HepG2 (cell line): ENCODE measurements around the gene CGNL1. TPM values are rescaled to one million over a fixed set of nuclear protein-coding genes. Genes with fewer than 3 reads are reported as not detected.

Source experiments
- DPF2 ChIP-seq: sonication (generic); formaldehyde crosslinking; IDR thresholded peaks from 2 replicates; pipeline ENCODE4 v1.4.0; 2020; ENCODE audit warnings: mild to moderate bottlenecking, low read depth, missing genetic modification reagents, borderline replicate concordance
- KDM5B ChIP-seq: sonication (generic); formaldehyde crosslinking; IDR thresholded peaks from 2 replicates; pipeline ENCODE4 v1.4.0; 2020; ENCODE audit warnings: missing genetic modification reagents, mild to moderate bottlenecking, borderline replicate concordance
- MXD3 ChIP-seq: IDR thresholded peaks from 2 replicates; pipeline ENCODE4 v1.6.1; 2016; ENCODE audit warnings: mild to moderate bottlenecking, missing biosample characterization, missing genetic modification reagents
- NRL ChIP-seq: sonication (generic); formaldehyde crosslinking; IDR thresholded peaks from 2 replicates; pipeline ENCODE4 v1.5.0; 2020; ENCODE audit warnings: missing genetic modification reagents, mild to moderate bottlenecking, moderate library complexity, borderline replicate concordance
- POLR2AphosphoS2 ChIP-seq: IDR thresholded peaks from 2 replicates; pipeline ENCODE4 v1.6.1; 2011; ENCODE audit warnings: low read depth, low read length, improper control_type of control experiment
- SIX4 ChIP-seq: sonication (generic); formaldehyde crosslinking; IDR thresholded peaks from 2 replicates; pipeline ENCODE4 v1.4.0; 2020; ENCODE audit warnings: missing genetic modification reagents
- TERF1 ChIP-seq: sonication (generic); formaldehyde crosslinking; IDR thresholded peaks from 2 replicates; pipeline ENCODE4 v1.8.0; 2022; ENCODE audit warnings: mild to moderate bottlenecking, missing genetic modification reagents, moderate library complexity
- TFE3 ChIP-seq: IDR thresholded peaks from 2 replicates; pipeline ENCODE4 v1.6.1; 2016
- TRAFD1 ChIP-seq: sonication (generic); formaldehyde crosslinking; IDR thresholded peaks from 2 replicates; pipeline ENCODE4 v1.5.1; 2020; ENCODE audit warnings: missing genetic modification reagents, mild to moderate bottlenecking, borderline replicate concordance
- ZC3H4 ChIP-seq: sonication (generic); formaldehyde crosslinking; IDR thresholded peaks from 2 replicates; pipeline ENCODE4 v1.4.0; 2020; ENCODE audit warnings: missing genetic modification reagents, borderline replicate concordance
- ZMYM4 ChIP-seq: sonication (generic); formaldehyde crosslinking; IDR thresholded peaks from 2 replicates; pipeline ENCODE4 v1.8.1; 2023; ENCODE audit warnings: mild to moderate bottlenecking, missing genetic modification reagents
- ZNF207 ChIP-seq: fragments of 450-650 bp; IDR thresholded peaks from 2 replicates; pipeline ENCODE4 v1.6.1; 2016; ENCODE audit warnings: antibody characterized with exemption, borderline replicate concordance
- ZNF609 ChIP-seq: sonication (generic); formaldehyde crosslinking; IDR thresholded peaks from 2 replicates; pipeline ENCODE4 v1.4.0; 2020; ENCODE audit warnings: mild to moderate bottlenecking, missing genetic modification reagents, borderline replicate concordance
- ZNF660 ChIP-seq: sonication (generic); formaldehyde crosslinking; IDR thresholded peaks from 2 replicates; pipeline ENCODE4 v1.5.1; 2020; ENCODE audit warnings: mild to moderate bottlenecking, low read depth, missing genetic modification reagents, borderline replicate concordance
- ZNF670 ChIP-seq: sonication (generic); formaldehyde crosslinking; IDR thresholded peaks from 2 replicates; pipeline ENCODE4 v1.8.0; 2022; ENCODE audit warnings: mild to moderate bottlenecking, missing genetic modification reagents, borderline replicate concordance
- ZNF749 ChIP-seq: sonication (generic); formaldehyde crosslinking; IDR thresholded peaks from 2 replicates; pipeline ENCODE4 v1.8.0; 2022; ENCODE audit warnings: mild to moderate bottlenecking, missing genetic modification reagents, moderate library complexity, borderline replicate concordance
- polyA plus RNA-seq, 8 experiments: library from polyadenylated mRNA; depleted of rRNA in 3 of 8; stranded (reverse) in 7 of 8; unstranded in 1 of 8; fragments of >200 nt; fragmentation: Illumina TruSeq in 4 of 8; extraction: Trizol in 4 of 8; gene quantifications; 2 replicates each; pipeline versions ENCODE4 v1.2.1 to v1.2.3, GENCODE V29; 2011 to 2016; ENCODE audit warnings: low read depth in 4 of 8, missing spikeins in 1 of 8, mixed read lengths in 1 of 8; ENCODE audit not compliant: insufficient read depth in 1 of 8
- total RNA-seq, 5 experiments: library from RNA; depleted of rRNA; stranded (reverse); fragments of >200 nt; fragmentation: Illumina TruSeq; extraction: Trizol; gene quantifications; 2 replicates each; pipeline ENCODE4 v1.2.3, GENCODE V29; 2016; ENCODE audit warnings: low read depth in 1 of 5

The CGNL1 gene
- total and polyA plus RNA-seq, 2 of the 13 experiments (the other 11 are each of a cell fraction or from before 2014, with no cell fraction given), result 5.6 to 15.6 TPM

- TF ChIP-seq ZNF207, result no peak
- TF ChIP-seq KDM5B (CRISPR knock-in tag), result peak; percentile 97
- no peak for TF ChIP-seq ZNF660
- no peak for TF ChIP-seq SIX4 (CRISPR knock-in tag)
- TF ChIP-seq ZNF749, result peak; percentile 88; the same call in 1 of the 2 replicates
- TF ChIP-seq NRL (CRISPR knock-in tag), result peak; percentile 69; the same call in 1 of the 2 replicates
- TF ChIP-seq DPF2 (CRISPR knock-in tag), result peak; percentile 82; the same call in 1 of the 2 replicates
- peak; percentile 75; the same call in 1 of the 2 replicates for TF ChIP-seq MXD3 (CRISPR knock-in tag)
- peak; percentile 85 for TF ChIP-seq ZNF609 (CRISPR knock-in tag)
- TF ChIP-seq TERF1 (CRISPR knock-in tag), result 0 out of 2 replicates have a peak, but pooled peaks have one; percentile 61
- TF ChIP-seq POLR2AphosphoS2, result no peak
- no peak for TF ChIP-seq ZC3H4 (CRISPR knock-in tag)
- peak; percentile 79 for TF ChIP-seq TFE3 (CRISPR knock-in tag)
- TF ChIP-seq ZMYM4 (CRISPR knock-in tag), result peak; percentile 93
- TF ChIP-seq ZNF670 (CRISPR knock-in tag), result peak; percentile 78; the same call in 1 of the 2 replicates
- TF ChIP-seq TRAFD1 (CRISPR knock-in tag), result no peak
Observed at GRCh38 chr15:57477736-57478522, 101.6 kb downstream of the CGNL1 start (continued).
